ENCODE results near the gene TDRD12. TPM values are rescaled to one million over a fixed set of nuclear protein-coding genes. Genes with fewer than 3 reads are reported as not detected.
A peak's percentile ranks its signal among the peaks of the same experiment; 100 is the strongest.

Gene TDRD12
- total and polyA plus RNA-seq, 2 donors (not counting 1 experiment from before 2014, with no cell fraction given): 0.17 TPM; not detected in 1

GRCh38 chr19:32828643-32829344, 109.2 kb downstream of the TDRD12 start:
- Histone ChIP-seq H3K9me3 (ENCODE audit: control insufficient read depth, insufficient read depth, low read depth, low read length) (no peaks in the 10 kb centered on the region), H3K27me3 (ENCODE audit: control insufficient read depth, insufficient read depth, low read length) (no peaks in the 10 kb centered on the region), H3K4me1 (ENCODE audit: control insufficient read depth, extremely low read depth, insufficient read depth, low read length) (no peaks in the 10 kb centered on the region), H3K4me3 (replicated peaks in 1 of 4; ENCODE audit: control extremely low read depth in 1 of 4, insufficient read depth in 1 of 4, low read depth in 3 of 4, low read length in 4 of 4) (no peak overlapping the region), H3K36me3 (ENCODE audit: control insufficient read depth, insufficient read depth, low read length) (no peaks in the 10 kb centered on the region), H3K27ac (ENCODE audit: insufficient read depth, low read length) (no peak overlapping the region), H3K4me2 (ENCODE audit: extremely low read depth, insufficient read depth, low read length) (no peak overlapping the region), H3K9ac (ENCODE audit: insufficient read depth, low read length) (no peak overlapping the region), H3K79me2 (ENCODE audit: control insufficient read depth, insufficient read depth, low read length) (no peaks in the 10 kb centered on the region), H4K20me1 (ENCODE audit: control insufficient read depth, extremely low read depth, insufficient read depth, low read length) (no peaks in the 10 kb centered on the region), H2AFZ (ENCODE audit: low read length) (no peak overlapping the region)
- no peak for DNase-seq (ENCODE audit: low read depth in 2 of 2)
- TF ChIP-seq EZH2 (IDR thresholded peaks at IDR 0.05; ENCODE audit: low read length, missing control alignments) (no peak), CTCF (conservative IDR thresholded peaks at IDR 0.05 in 1 of 2, IDR thresholded peaks at IDR 0.05 in 1 of 2; ENCODE audit: low read depth in 1 of 2, low read length in 2 of 2) (no peak)

GRCh38 chr19:32829345-32829896, 109.9 kb downstream of the TDRD12 start:
- H3K4me2 ChIP-seq (ENCODE audit: extremely low read depth, insufficient read depth, low read length): no peak overlapping the region
- H4K20me1 ChIP-seq (ENCODE audit: control insufficient read depth, extremely low read depth, insufficient read depth, low read length): no peaks in the 10 kb centered on the region
- H2AFZ ChIP-seq (ENCODE audit: low read length): no peak overlapping the region
- H3K36me3 ChIP-seq (ENCODE audit: control insufficient read depth, insufficient read depth, low read length): no peaks in the 10 kb centered on the region
- no peak overlapping the region for H3K27ac ChIP-seq (ENCODE audit: insufficient read depth, low read length)
- H3K4me1 ChIP-seq (ENCODE audit: control insufficient read depth, extremely low read depth, insufficient read depth, low read length): no peaks in the 10 kb centered on the region
- H3K9me3 ChIP-seq (ENCODE audit: control insufficient read depth, insufficient read depth, low read depth, low read length): no peaks in the 10 kb centered on the region
- H3K27me3 ChIP-seq (ENCODE audit: control insufficient read depth, insufficient read depth, low read length): no peaks in the 10 kb centered on the region
- no peak for DNase-seq (ENCODE audit: low read depth in 2 of 2)
- TF ChIP-seq CTCF (conservative IDR thresholded peaks at IDR 0.05 in 1 of 2, IDR thresholded peaks at IDR 0.05 in 1 of 2; ENCODE audit: low read depth in 1 of 2, low read length in 2 of 2): no peak
- TF ChIP-seq EZH2 (IDR thresholded peaks at IDR 0.05; ENCODE audit: low read length, missing control alignments): no peak
- no peaks in the 10 kb centered on the region for H3K79me2 ChIP-seq (ENCODE audit: control insufficient read depth, insufficient read depth, low read length)
- no peak overlapping the region for H3K4me3 ChIP-seq (replicated peaks in 1 of 4; ENCODE audit: control extremely low read depth in 1 of 4, insufficient read depth in 1 of 4, low read depth in 3 of 4, low read length in 4 of 4)
- H3K9ac ChIP-seq (ENCODE audit: insufficient read depth, low read length): no peak overlapping the region

- Histone ChIP-seq H2AFZ (ENCODE audit: low read length) (no peak overlapping the region), H3K27me3 (ENCODE audit: control insufficient read depth, insufficient read depth, low read length) (no peaks in the 10 kb centered on the region), H3K4me2 (ENCODE audit: extremely low read depth, insufficient read depth, low read length) (no peak overlapping the region), H3K4me3 (replicated peaks in 1 of 4; ENCODE audit: control extremely low read depth in 1 of 4, insufficient read depth in 1 of 4, low read depth in 3 of 4, low read length in 4 of 4) (no peak overlapping the region), H4K20me1 (ENCODE audit: control insufficient read depth, extremely low read depth, insufficient read depth, low read length) (no peaks in the 10 kb centered on the region), H3K4me1 (ENCODE audit: control insufficient read depth, extremely low read depth, insufficient read depth, low read length) (no peaks in the 10 kb centered on the region), H3K36me3 (ENCODE audit: control insufficient read depth, insufficient read depth, low read length) (no peaks in the 10 kb centered on the region), H3K9me3 (ENCODE audit: control insufficient read depth, insufficient read depth, low read depth, low read length) (no peaks in the 10 kb centered on the region), H3K27ac (ENCODE audit: insufficient read depth, low read length) (no peak overlapping the region), H3K79me2 (ENCODE audit: control insufficient read depth, insufficient read depth, low read length) (no peaks in the 10 kb centered on the region), H3K9ac (ENCODE audit: insufficient read depth, low read length) (no peak overlapping the region)
- peak; percentile 39 to 89 for DNase-seq (ENCODE audit: low read depth in 2 of 2)
- TF ChIP-seq EZH2 (IDR thresholded peaks at IDR 0.05; ENCODE audit: low read length, missing control alignments) (no peak), CTCF (conservative IDR thresholded peaks at IDR 0.05 in 1 of 2, IDR thresholded peaks at IDR 0.05 in 1 of 2; ENCODE audit: low read depth in 1 of 2, low read length in 2 of 2) (no peak)
These were observed 110.9 kb downstream of the TDRD12 start for GRCh38 chr19:32830231-32831014.

Data from fibroblast of lung (primary cell).